GM21423 (cell line): ENCODE results near the gene TYSND1.
"Not testable (repeated sequence)": the region's sequence is repeated elsewhere in the genome, so short reads cannot be mapped to it uniquely, and the experiment has no call there.

Experiments
- ATAC-seq: cut with Tn5 transposase; IDR thresholded peaks from one replicate; pipeline ENCODE4 v1.9.1; 2021; ENCODE audit warnings: mild to moderate bottlenecking, moderate library complexity; ENCODE audit not compliant: unreplicated experiment

Gene TYSND1

GRCh38 chr10:70166394-70166793 lies 19.9 kb upstream of the TYSND1 start:
- no peak for ATAC-seq

- ATAC-seq = no peak
Measured at GRCh38 chr10:70164163-70164562, 17.7 kb upstream of the TYSND1 start.

GRCh38 chr10:70163448-70163847 lies 16.9 kb upstream of the TYSND1 start:
- ATAC-seq = no peak

- ATAC-seq = peak; percentile 84
Measured at GRCh38 chr10:70162892-70163201, 16.3 kb upstream of the TYSND1 start.

GRCh38 chr10:70162151-70162891 lies 15.8 kb upstream of the TYSND1 start:
- ATAC-seq = peak; percentile 8

- no peak for ATAC-seq
Measured at GRCh38 chr10:70160798-70161197, 14.3 kb upstream of the TYSND1 start.

GRCh38 chr10:70159366-70159765 lies 12.9 kb upstream of the TYSND1 start:
- ATAC-seq = not testable (repeated sequence)

GRCh38 chr10:70158113-70158512 lies 11.6 kb upstream of the TYSND1 start:
- no peak for ATAC-seq

GRCh38 chr10:70155255-70155838 lies 8.8 kb upstream of the TYSND1 start:
- ATAC-seq = no peak

- no peak for ATAC-seq
Measured at GRCh38 chr10:70148516-70148915, 2.0 kb upstream of the TYSND1 start.

GRCh38 chr10:70147259-70147625 lies 742 bp upstream of the TYSND1 start:
- ATAC-seq = no peak

- ATAC-seq = peak; percentile 45
Measured at GRCh38 chr10:70145666-70146488, 623 bp downstream of the TYSND1 start.

- ATAC-seq = no peak
Measured at GRCh38 chr10:70145166-70145665, 1.3 kb downstream of the TYSND1 start.

GRCh38 chr10:70144372-70145110 lies 2.0 kb downstream of the TYSND1 start:
- ATAC-seq = no peak

GRCh38 chr10:70142555-70142954 lies 3.9 kb downstream of the TYSND1 start:
- no peak for ATAC-seq

GRCh38 chr10:70140297-70140696 lies 6.2 kb downstream of the TYSND1 start:
- no peak for ATAC-seq

GRCh38 chr10:70139997-70140250 lies 6.6 kb downstream of the TYSND1 start:
- ATAC-seq = no peak

- no peak for ATAC-seq
Measured at GRCh38 chr10:70139151-70139996, 7.1 kb downstream of the TYSND1 start.

- no peak for ATAC-seq
Measured at GRCh38 chr10:70137927-70138883, 8.3 kb downstream of the TYSND1 start.
